Activated gamma-delta T cell treated with Interleukin-2 at 50 U/mL for 16 hours (primary cell): ENCODE data around the gene SGTA.

ENCODE experiments used
- DNase-seq: peaks from one replicate; pipeline ENCODE4 v3.0.0-alpha.2; 2020

Gene SGTA

DNA sequence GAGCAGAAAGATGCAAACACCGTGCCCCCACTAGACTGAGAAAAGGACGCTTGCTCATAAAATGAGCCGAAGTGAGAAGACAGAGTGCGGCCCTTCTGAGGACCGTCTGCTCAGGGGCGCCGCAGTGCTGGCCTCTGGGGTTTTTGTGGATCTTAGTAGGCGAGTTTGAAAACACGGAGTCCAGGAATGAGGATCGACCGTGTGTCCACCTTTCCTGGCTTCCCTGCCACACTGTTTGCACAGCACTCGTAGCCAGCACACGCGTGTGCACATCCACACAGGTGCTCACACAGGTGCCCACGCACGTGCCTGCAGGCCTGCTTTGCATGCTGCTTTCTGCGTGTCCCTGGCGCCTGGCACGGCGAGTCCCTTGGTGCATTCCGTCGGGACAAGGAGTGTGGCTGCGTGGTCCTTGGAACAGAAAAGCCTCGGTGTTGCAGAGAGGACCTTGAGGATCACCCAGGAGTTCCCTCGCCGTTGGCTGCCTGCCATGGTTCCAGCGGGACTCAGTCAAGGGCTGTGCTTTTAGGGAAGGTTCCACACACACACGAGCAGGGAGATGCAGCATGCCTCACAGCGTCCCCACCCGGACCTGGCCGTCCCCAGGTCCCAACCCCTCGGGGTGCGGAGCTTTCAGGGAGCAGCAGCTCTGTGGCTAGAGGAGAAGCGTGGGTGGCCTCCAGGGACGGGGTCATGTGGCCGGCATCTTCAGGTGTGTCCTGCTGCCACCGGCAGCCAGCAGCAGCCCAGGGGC lies 26.5 kb upstream of the SGTA start:
- DNase-seq, result no peak

DNA sequence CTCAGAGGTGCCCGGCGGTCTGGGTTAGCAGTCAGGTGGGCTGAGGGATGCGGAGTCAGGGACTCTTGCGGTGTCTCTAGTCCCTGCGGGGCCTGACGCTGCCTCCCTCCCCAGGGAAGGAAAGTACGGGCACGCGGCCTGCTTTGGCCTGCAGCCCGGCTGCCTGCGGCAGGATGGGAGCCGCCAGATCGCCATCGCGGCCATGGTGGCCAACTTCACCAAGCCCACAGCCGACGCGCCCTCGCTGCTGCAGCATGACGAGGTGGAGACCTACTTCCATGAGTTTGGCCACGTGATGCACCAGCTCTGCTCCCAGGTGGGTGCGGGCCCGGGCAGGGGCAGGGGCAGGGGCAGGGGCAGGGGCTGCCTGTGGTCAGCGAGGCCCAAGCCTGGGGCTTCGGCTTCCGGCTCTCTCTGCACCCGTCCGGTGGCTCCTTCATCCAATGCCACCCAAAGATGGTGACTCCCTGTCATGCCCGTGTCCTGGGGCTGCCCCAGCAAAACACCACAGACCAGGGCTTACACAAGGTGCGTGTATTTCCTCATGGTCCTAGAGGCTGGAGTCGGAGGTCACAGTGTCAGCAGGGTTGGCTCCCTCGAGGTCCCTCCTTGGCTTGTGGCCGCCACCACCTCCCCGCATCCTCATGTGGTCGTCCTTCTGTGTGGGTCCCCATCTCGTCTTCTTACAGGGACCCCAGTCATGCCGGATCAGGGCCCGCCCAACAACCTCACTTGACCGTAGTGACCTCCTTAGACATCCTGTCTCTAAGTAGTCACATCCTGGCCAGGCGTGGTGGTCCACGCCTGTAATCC lies 25.3 kb upstream of the SGTA start:
- no peak for DNase-seq

DNA sequence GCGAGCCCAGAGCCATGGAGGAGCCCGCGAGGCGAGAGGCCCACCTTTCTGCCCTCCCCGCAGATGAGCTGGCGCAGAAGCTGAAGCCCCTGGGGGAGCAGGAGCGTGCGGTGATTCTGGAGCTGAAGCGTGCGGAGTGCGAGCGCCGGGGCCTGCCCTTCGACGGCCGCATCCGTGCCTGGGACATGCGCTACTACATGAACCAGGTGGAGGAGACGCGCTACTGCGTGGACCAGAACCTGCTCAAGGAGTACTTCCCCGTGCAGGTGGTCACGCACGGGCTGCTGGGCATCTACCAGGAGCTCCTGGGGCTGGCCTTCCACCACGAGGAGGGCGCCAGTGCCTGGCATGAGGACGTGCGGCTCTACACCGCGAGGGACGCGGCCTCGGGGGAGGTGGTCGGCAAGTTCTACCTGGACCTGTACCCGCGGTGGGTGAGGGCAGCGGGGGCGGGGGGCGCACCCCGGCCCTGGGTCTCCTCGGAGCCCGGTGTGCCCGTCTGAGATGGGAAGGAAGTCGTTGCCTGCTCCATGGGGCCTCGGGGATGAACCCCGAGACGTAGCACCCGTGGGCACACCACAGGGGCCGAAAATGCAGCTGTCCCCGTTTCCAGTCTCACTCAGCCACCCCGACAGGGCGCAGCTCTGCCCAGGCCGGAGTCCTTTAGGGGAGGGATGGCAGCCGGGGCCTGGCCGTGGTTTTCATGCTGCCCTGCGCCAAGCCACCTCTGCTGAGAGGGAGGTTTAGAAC lies 24.5 kb upstream of the SGTA start:
- DNase-seq, result no peak

DNA sequence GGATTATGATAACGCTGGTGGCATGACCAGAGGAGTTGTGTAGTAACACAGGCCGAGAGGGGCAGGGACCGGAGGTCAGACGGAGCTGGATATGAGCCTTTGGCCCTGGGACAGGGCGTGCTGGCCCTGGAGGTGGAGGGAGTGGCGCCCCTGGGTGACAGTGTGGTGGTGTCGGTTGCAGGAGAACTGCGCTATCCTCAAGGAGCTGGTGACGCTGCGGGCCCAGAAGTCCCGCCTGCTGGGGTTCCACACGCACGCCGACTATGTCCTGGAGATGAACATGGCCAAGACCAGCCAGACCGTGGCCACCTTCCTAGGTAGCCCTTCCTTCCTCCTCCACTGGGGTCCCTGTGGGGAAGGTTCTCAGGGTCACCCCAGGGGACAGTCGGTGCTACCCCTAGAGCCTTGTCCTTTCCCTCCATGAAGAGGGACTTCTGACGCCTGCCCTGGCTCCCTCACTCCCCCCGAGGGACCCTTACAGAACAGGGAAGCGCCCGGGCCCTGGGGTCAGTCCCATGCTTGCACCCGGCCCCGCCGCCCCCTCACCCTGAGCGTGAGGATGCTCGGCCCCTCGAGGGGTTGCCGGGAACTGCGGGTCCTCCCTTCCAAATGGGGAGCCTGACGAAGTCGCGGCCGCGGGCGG lies 23.8 kb upstream of the SGTA start:
- no peak for DNase-seq

DNA sequence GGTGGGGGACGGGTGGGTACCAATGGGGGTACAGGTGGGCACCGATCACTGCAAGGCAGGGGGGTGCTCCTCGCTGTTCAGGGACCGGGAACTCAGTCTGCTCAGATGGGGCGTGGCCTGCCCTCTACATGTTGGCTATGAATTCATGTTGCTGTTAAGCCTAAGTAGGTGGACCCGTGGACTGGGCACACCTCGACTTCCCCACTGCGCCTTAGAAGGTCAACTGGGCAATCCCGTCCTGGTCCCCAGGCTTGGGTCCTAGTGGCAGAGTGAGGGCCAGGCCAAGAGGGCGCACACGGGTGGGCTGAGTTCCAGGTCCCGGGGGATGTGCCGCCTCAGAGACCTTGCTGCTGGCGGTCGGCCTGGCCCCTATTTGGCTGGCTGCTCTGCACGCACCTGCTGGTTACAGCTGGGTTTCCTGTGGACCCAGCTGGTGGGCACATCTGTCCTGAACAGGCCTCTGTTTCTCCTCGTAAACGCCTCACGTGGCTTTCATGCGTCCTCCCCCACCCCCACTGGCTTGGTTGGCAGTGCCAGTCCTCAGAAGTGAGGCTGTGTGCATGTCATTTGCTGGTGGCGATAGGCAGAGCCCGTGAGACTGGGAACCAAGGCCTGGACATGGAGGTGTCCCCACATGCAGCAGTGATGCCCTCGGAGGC lies 23.0 kb upstream of the SGTA start:
- DNase-seq, result no peak

DNA sequence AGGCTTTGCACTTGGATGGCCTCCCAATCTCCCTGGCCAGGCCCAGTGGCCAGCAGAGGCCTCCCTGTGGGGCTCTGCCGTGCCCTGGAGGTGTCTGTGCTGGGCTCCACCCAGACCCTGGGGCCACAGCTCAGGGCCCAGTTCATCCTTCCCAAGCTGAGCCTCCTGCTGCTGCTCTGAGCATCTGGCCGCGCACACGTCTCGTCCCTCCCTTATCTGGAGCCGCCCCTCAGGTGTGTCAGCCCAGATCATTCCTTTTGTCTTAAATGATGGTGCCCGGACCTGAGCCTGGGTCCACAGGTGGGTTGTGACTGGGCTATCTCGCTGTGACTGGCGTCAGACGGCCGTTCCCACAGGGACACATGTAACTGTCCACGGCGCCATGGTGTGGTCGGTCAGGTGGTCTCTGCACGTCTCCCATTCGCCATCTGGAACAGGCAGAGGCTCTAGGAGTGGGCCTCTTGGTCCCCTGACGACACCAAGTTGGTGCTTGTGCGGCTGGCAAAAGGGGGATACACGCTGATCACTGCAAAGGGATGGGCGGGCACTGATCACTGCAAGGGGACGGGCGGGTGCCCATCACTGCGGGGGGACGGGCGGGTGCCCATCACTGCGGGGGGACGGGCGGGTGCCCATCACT lies 22.3 kb upstream of the SGTA start:
- DNase-seq, result no peak

DNA sequence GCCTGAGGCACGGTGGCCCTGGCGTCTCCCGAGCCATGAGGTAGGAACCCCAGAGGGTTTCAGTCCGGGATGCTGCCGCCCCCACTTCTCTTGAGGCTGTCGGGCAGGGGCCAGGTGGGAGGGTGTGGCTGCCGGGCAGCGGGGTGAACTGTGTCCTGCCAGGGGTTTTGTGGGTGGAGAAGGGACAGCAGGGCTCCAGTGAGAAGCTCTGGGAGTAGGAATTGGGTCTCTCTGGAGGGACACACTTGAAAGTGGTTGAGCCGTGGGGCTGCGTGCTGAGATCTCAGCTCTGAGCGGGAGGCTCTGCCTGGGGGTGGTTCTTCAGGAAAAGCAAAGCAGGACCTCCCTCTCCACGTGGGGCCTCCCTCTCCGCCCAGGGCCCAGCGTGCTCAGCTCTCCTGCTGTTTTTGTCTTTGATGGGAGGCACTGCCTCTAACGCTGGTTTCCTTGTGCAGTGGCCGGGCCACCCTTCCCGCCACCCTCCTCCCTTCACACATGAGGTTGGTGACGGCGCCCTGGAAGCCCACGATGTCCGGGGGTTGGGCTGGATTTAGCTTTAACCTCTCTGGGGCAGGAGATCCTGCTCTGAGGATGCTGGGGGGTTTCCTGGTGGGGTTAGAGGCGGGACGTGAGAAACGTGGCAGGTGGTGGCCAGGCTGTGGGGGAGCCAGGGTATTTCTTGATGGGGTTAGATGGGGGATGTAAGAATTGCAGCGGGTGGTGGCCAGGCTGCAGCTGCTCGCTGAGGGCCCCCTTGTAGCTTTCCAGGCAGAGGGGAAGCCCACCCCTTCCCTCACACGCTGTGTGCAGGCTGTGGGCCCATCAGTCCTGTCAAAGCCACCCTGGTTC lies 21.3 kb upstream of the SGTA start:
- no peak for DNase-seq

DNA sequence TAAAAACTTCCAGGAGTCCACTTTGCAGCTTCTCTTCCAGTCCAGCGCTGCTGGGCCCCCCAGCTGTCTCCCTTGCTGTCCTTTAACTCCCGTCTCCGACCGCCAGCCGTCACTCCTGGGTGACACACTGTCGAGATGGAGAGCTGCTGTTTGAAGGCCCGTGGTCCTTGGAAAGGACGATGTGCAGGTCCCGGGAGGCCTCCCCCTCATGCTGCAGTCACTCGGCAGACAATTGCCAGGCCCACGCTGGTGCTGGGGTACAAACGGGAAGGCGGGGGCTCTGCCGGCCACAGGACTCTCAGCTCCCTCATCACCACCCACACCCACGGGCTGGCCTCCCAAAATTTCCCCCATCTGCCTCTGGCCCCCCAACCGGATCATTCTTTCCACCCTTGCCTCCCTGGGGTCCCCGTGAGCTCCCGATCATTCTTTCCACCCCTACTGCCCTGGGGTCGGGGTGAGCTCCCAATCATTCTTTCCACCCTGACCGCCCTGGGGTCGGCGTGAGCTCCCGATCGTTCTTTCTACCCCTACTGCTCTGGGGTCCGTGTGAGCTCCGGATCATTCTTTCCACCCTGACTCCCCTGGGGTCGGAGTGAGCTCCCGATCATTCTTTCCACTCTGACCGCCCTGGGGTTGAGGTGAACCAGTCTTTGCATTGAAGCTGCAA lies 20.5 kb upstream of the SGTA start:
- DNase-seq, result no peak

DNA sequence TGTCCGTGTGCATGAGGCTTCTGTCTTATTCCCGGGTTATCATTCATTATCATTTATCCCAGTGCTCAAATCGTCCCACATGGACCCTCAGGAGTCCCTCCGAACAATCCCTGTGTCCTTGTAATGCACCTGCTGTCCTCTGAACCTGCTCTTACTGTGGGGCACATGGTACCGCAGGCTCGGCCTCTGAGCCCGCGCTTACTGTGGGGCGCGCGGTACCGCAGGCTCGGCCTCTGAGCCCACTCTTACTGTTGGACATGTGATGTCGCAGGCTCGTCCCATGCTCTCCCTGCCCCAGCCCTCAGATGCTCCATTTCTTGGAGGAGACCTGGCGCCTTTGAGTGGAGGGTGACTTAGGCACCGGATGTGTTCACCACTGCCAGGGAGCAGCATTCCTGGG lies 19.8 kb upstream of the SGTA start:
- no peak for DNase-seq

DNA sequence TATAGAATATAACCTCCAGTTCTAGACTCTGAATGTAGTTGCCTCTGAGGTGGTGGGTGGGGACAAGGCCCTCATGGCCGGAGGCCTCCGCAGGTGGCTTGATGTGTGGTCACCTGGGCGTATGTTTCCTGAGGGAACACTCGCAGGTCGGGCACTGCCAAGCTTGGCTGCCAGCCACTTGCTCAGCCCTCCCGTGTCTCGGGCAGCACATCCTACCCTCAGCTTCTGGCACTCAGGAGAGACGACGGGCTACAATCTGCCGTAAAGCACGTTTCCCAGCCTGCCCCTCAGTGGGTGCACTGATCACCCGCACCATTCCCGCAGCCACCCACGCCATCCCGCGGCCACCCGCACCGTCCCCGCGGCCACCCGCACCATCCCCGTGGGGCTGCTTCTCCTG lies 17.4 kb upstream of the SGTA start:
- DNase-seq, result no peak

DNA sequence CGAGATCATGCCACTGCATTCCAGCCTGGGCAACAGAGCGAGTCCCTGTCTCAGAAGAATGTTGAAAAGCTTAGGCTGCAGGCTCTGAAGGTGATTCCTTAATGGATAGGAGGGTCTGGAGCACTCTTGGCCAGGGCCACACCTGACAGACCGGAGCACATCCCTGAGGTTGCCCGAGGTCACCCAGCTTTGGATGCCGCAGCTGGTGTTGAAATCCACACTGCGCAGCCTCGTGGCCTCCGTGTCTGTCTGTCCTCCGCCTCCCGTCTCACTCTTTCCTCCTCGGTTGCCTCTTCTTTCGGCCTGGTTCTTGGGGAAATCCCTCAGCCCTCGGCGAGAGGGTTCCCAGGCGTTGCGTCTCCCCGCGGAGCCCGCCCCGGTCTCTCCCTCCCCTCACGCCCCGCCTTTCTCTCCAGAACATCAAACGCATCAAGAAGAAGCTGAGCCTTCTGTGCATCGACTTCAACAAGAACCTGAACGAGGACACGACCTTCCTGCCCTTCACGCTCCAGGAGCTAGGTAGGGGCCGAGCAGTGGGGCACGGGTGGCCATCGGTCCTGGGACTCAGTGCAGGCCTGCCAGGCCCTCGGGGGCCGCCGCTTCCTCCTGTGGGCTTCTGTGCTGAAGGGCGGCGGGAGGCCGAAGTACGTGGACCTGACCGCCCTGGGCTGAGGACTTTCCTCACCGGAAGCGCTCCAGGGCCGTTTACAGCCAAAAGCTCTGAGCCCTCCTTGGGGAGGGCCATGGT lies 16.4 kb upstream of the SGTA start:
- DNase-seq, result no peak

DNA sequence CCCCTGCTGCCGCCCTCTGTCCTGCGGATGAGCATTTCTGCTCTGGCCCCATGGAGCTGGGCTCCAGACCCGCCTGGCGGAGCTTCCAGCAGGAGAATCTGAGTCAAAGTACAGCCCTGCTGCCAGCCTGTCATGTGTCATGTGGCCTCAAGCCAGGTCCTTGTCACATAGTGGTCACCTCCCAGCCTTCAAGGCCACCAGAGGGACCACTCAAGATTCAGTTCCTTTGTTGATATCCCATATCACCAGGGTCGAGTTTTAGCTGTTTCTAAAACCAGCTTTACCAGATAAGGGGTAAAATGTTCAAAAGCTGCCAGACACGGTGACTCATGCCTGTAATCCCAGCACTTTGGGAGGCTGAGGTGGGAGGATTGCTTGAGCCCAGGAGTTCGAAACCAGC lies 15.7 kb upstream of the SGTA start:
- no peak for DNase-seq

DNA sequence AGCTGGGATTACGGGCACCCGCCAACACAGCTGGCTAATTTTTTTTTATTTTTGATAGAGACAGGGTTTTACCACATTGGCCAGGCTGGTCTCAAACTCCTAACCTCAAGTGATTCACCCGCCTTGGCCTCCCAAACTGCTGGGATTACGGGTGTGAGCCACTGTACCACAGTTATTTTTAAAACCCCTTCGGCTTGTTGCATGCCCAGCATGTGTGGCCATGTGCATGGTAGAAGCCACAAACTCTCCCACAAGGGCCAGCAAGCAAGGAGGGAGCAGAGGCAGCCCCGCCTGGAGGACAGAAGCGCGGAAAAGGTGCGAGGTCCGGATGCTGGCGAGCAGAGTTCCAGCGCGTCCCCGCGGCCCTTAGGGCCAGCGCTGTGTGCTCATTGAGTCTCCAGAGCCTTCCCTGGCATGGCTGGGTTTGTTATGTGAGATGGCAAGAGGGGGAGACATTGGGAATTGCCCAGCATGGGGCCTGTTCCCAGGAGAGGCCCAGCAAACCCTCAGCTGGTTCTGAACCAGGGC lies 15.1 kb upstream of the SGTA start:
- no peak for DNase-seq

DNA sequence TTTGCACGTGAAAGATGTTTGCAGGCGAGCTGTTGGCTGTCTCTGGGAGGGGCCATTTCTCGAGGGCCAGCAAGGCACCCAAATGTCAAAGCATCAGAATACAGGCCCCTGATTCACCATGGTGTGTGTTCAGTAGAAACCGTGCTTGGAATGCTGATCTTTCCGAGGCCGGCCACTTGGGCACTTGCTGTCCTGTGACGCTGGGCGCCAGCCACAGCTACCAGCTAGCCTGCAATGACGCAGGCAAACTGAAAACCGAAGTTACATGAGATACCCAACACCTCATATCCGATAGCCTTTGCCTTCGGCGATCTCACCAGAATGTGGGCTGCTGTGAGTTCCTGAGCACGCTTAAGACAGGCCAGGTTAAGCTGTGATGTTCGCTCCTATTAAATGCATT lies 14.2 kb upstream of the SGTA start:
- DNase-seq, result no peak

DNA sequence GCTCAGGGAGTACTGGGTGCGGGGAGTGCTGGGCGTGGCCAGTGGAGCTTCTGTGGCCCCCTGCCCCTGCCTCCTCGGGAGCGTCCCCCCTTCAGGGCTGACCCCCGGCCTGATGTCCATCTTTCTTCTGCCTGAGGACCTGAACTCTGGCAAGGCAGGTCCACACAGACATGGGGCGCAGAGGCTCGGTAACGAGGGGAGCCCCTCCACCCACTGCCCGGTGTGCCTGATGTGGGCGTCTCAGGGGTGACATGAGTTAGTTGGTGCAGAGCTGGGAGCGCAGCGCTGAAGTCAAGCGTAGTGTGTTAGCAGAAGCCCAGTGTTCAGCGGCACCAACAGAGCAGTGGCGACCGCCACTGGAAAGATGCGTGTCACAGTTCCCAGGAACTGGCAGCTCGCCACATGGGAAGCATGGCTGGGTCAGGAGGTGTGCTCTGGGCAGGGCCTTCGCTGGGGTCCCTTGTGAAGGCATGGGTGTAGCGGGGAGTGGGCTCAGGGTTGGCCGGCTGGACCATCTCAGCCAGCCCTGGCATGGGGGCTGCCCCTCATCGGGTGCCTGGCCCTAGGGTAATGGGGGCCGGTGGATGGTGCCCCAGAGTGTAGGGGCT lies 13.7 kb upstream of the SGTA start:
- DNase-seq, result no peak

DNA sequence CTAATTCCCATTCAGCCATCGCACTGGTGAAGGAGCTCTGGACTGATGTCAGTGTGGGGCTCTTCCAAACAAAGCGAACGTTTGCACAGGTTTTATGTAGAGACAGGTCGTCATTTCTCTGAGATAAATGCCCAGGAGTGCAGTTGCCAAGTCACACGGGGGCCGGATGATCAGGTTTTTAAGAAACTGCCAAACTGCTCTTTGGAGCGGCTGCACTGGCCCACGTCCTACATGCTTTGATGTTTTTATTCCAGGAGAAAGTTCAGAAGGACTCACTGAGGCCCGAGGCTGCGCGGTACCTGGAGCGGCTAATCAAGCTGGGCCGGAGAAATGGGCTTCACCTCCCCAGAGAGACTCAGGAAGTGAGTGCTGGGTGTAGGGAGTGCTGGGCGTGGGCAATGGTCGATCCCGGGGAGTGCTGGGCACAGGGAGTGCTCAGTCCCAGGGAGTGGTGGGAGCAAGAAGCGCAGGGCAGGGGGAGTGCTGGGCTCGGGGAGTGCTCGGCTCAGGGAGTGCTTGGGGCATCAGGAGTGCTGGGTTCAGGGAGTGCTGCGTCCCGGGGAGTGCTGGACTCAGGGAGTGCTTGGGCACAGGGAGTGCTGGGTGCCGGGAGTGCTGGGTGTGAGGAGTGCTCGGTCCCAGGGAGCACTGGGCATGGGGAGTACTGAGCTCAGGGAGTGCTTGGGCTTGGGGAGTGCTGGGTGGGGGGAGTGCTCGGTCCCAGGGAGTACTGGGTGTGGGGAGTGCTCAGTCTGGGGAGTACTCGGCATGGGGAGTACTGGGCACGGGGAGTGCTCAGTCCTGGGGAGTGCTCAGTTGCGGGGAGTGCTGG lies 13.0 kb upstream of the SGTA start:
- no peak for DNase-seq

DNA sequence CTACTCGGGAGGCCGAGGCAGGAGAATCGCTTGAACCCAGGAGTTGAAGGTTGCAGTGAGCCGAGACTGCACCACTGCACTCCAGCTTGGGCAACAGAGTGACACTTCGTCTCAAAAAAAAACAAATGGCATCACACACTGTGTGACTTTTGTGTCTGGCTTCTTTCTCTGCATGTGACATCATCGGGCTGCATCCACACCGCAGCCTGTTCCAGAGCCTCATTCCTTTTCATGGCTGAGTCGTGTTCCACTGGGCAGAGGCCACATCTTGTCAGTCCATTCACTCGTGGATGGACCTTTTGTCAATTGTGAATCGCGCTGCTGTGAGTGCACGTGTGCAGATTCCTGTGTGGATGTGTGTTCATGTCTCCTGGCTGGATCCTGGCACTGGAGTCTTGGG lies 10.5 kb upstream of the SGTA start:
- DNase-seq, result no peak

DNA sequence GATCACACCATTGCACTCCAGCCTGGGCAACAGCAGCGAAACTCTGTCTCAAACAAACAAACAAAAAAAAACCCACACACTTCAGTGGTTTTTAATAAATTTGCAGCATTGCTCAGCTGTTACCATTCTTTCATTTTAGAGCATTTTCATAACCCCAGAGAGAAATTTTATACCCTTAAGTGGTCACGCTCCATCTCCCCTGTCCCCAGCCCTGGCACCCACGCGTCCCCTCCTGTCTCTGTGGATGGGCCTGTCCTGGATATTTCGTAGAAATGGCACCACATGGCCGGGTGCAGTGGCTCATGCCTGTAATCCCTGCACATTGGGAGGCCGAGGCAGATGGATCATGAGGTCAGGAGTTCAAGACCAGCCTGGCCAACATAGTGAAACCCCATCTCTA lies 10.1 kb upstream of the SGTA start:
- no peak for DNase-seq
